Naive thymus-derived CD4-positive, alpha-beta T cell (primary cell): ENCODE results near the gene TAOK1. TPM values are rescaled to one million over a fixed set of nuclear protein-coding genes. Genes with fewer than 3 reads are reported as not detected.

ENCODE experiments used
- ATAC-seq: fragments of 150-1000 bp; cut with Tn5 transposase; 2 replicates; pipeline ENCODE4 v1.10.0; 2021; ENCODE audit warnings: mild to moderate bottlenecking, moderate library complexity
- CTCF ChIA-PET: fragments of 350-600 bp; sonication (Branson Sonifier 250); formaldehyde crosslinking; loops from one replicate; lab custom pipeline; 2021; ENCODE audit warnings: antibody characterized with exemption; lab: Charles Lee
- POLR2A ChIA-PET: fragments of 350-600 bp; sonication (Branson Sonifier 250); formaldehyde crosslinking; loops from one replicate; lab custom pipeline; 2021; ENCODE audit warnings: antibody characterized with exemption, inconsistent platforms; lab: Charles Lee
- DNase-seq, 9 donors: peaks; one replicate each; pipeline versions ENCODE4 v3.0.0 to v3.0.0-alpha.2; 2020 to 2022; ENCODE audit warnings: mixed read lengths in 1 of 9
- H3K27ac ChIP-seq: one replicate; pipeline ENCODE4 v1.7.0; 2013; ENCODE audit warnings: mild to moderate bottlenecking, low read depth, low read length, moderate library complexity
- H3K27me3 ChIP-seq, 2 donors: one replicate each; pipeline ENCODE4 v1.7.0; 2013; ENCODE audit warnings: low read length in 2 of 2, mild to moderate bottlenecking in 2 of 2, moderate library complexity in 2 of 2; ENCODE audit not compliant: control insufficient read depth in 2 of 2, insufficient read depth in 2 of 2
- H3K36me3 ChIP-seq, 3 experiments: 1 replicate in 2 of 3; 2 replicates in 1 of 3; pipeline ENCODE4 v1.7.0; 2013; ENCODE audit warnings: low read length in 3 of 3, mild to moderate bottlenecking in 3 of 3, moderate library complexity in 1 of 3; ENCODE audit not compliant: insufficient read depth in 3 of 3, control insufficient read depth in 2 of 3
- H3K4me1 ChIP-seq, 2 donors: one replicate each; pipeline ENCODE4 v1.7.0; 2013; ENCODE audit warnings: low read length in 2 of 2, mild to moderate bottlenecking in 2 of 2, moderate library complexity in 1 of 2; ENCODE audit not compliant: control insufficient read depth in 2 of 2, insufficient read depth in 2 of 2
- H3K4me3 ChIP-seq: 2 replicates; pipeline ENCODE4 v1.7.0; 2013; ENCODE audit warnings: mild to moderate bottlenecking, low read length
- H3K9me3 ChIP-seq, 3 experiments: 1 replicate in 2 of 3; 2 replicates in 1 of 3; pipeline ENCODE4 v1.7.0; 2013; ENCODE audit warnings: low read length in 3 of 3; ENCODE audit not compliant: control insufficient read depth in 2 of 3
- H3K27ac Mint-ChIP-seq, 9 donors: one replicate each; pipeline ENCODE4 v1.8.0; 2020 to 2022; ENCODE audit warnings: mixed read lengths in 9 of 9, mild to moderate bottlenecking in 8 of 9, moderate library complexity in 5 of 9, inconsistent platforms in 2 of 9
- H3K27me3 Mint-ChIP-seq, 5 donors: one replicate each; pipeline ENCODE4 v1.8.0; 2021 to 2022; ENCODE audit warnings: mixed read lengths in 5 of 5, mild to moderate bottlenecking in 1 of 5
- H3K36me3 Mint-ChIP-seq, 5 donors: one replicate each; pipeline ENCODE4 v1.8.0; 2020 to 2022; ENCODE audit warnings: mixed read lengths in 5 of 5, mild to moderate bottlenecking in 3 of 5, inconsistent platforms in 1 of 5
- H3K4me1 Mint-ChIP-seq, 7 donors: one replicate each; pipeline ENCODE4 v1.8.0; 2020 to 2022; ENCODE audit warnings: mixed read lengths in 7 of 7, mild to moderate bottlenecking in 3 of 7, inconsistent platforms in 1 of 7
- H3K4me3 Mint-ChIP-seq, 10 donors: one replicate each; pipeline ENCODE4 v1.8.0; 2020 to 2022; ENCODE audit warnings: mild to moderate bottlenecking in 10 of 10, mixed read lengths in 10 of 10, moderate library complexity in 6 of 10, inconsistent platforms in 2 of 10
- H3K9me3 Mint-ChIP-seq, 11 donors: one replicate each; pipeline ENCODE4 v1.8.0; 2020 to 2022; ENCODE audit warnings: mixed read lengths in 11 of 11, mild to moderate bottlenecking in 4 of 11, inconsistent platforms in 1 of 11, moderate library complexity in 1 of 11
- intact Hi-C, 2 donors: fragments of 100-400 bp; cut with micrococcal nuclease; formaldehyde crosslinking; loops; one replicate each; pipeline ENCODE4 v1.15.1; 2023
- polyA plus RNA-seq, 2 donors: library from polyadenylated mRNA; unstranded; fragments of 300-500 nt; fragmentation: Illumina TruSeq; gene quantifications; one replicate each; pipeline ENCODE4 v1.2.3, GENCODE V29; 2021
- total RNA-seq, 6 experiments: library from RNA in 5 of 6; stranded (reverse) in 5 of 6; gene quantifications; 1 replicate in 5 of 6; 2 replicates in 1 of 6; pipeline ENCODE4 v1.2.3 and lab custom pipeline; 2021 to 2026

TAOK1 gene
- total and polyA plus RNA-seq, 7 experiments from 2014 or later, result 2.2 to 70.1 (median 63.9) TPM

GRCh38 chr17:29420128-29420527, 30.0 kb downstream of the TAOK1 start:
- no peak overlapping the region for H3K27ac ChIP-seq
- no peaks in the 10 kb centered on the region for H3K9me3 Mint-ChIP-seq
- peaks cover 4 to 32% (median 15%) of the 10 kb centered on the region in 7 donors for H3K4me1 Mint-ChIP-seq
- no peaks in the 10 kb centered on the region for H3K27me3 Mint-ChIP-seq
- POLR2A ChIA-PET, result interaction anchor here (0.6 kb wide), 1 partner anchor 164 kb away, joined by 3 read pairs; no protein-coding TSS in a partner anchor
- peaks cover 0 to 17% (median 5%) of the 10 kb centered on the region in 5 donors for H3K36me3 Mint-ChIP-seq
- peaks cover 0 to 9% (median 0%) of the 10 kb centered on the region in 3 experiments for H3K36me3 ChIP-seq
- no peaks in the 10 kb centered on the region for H3K27me3 ChIP-seq
- no peak overlapping the region for H3K4me3 Mint-ChIP-seq
- no peak overlapping the region for H3K27ac Mint-ChIP-seq
- no peak for DNase-seq
- intact Hi-C loops, result no loop called here
- no peaks in the 10 kb centered on the region for H3K9me3 ChIP-seq
- CTCF ChIA-PET, result interaction anchor here (0.6 kb wide), 1 partner anchor 27 kb away, joined by 4 read pairs; no protein-coding TSS in a partner anchor
- no peak overlapping the region for H3K4me3 ChIP-seq
- no peaks in the 10 kb centered on the region for H3K4me1 ChIP-seq
- ATAC-seq, result no peak

- no peak overlapping the region for H3K4me3 ChIP-seq
- Mint-ChIP-seq H3K36me3 (peaks cover 0 to 26% (median 10%) of the 10 kb centered on the region in 5 donors), H3K27me3 (no peaks in the 10 kb centered on the region), H3K4me3 (no peak overlapping the region), H3K9me3 (no peaks in the 10 kb centered on the region), H3K27ac (no peak overlapping the region), H3K4me1 (peaks cover 17 to 65% (median 52%) of the 10 kb centered on the region in 7 donors)
- no peak for ATAC-seq
- no peaks in the 10 kb centered on the region for H3K36me3 ChIP-seq
- H3K9me3 ChIP-seq, result no peaks in the 10 kb centered on the region
- POLR2A ChIA-PET, result no interaction called here
- intact Hi-C loops, result no loop called here
- H3K27me3 ChIP-seq, result no peaks in the 10 kb centered on the region
- DNase-seq, result no peak
- H3K27ac ChIP-seq, result no peak overlapping the region
- CTCF ChIA-PET, result no interaction called here
- peaks cover 0 to 3% of the 10 kb centered on the region in 2 donors for H3K4me1 ChIP-seq
These were observed 40.1 kb downstream of the TAOK1 start for GRCh38 chr17:29430275-29430674.

GRCh38 chr17:29433541-29433940, 43.4 kb downstream of the TAOK1 start:
- intact Hi-C loops, result no loop called here
- Histone ChIP-seq H3K9me3 (no peaks in the 10 kb centered on the region), H3K27me3 (no peaks in the 10 kb centered on the region), H3K4me3 (no peak overlapping the region), H3K27ac (no peak overlapping the region), H3K36me3 (no peaks in the 10 kb centered on the region), H3K4me1 (peaks cover 0 to 3% of the 10 kb centered on the region in 2 donors)
- H3K4me1 Mint-ChIP-seq, result peaks cover 8 to 42% (median 34%) of the 10 kb centered on the region in 7 donors
- DNase-seq (no peak), ATAC-seq (no peak)
- peak overlapping the region in 3 of 9 donors; percentile 39 to 56 (median 49) for H3K27ac Mint-ChIP-seq
- peaks cover 0 to 14% (median 4%) of the 10 kb centered on the region in 5 donors for H3K36me3 Mint-ChIP-seq
- ChIA-PET POLR2A (no interaction called here), CTCF (interaction anchor here (0.6 kb wide), 1 partner anchor 75 kb away, joined by 4 read pairs; no protein-coding TSS in a partner anchor)
- H3K4me3 Mint-ChIP-seq, result peak overlapping the region in 1 of 10 donors; percentile 26
- H3K9me3 Mint-ChIP-seq, result no peaks in the 10 kb centered on the region
- no peaks in the 10 kb centered on the region for H3K27me3 Mint-ChIP-seq

- no peaks in the 10 kb centered on the region for H3K9me3 Mint-ChIP-seq
- H3K27me3 ChIP-seq, result no peaks in the 10 kb centered on the region
- H3K4me1 Mint-ChIP-seq, result peaks cover 8 to 41% (median 32%) of the 10 kb centered on the region in 7 donors
- H3K27ac Mint-ChIP-seq, result peak overlapping the region in 1 of 9 donors; percentile 56
- no peaks in the 10 kb centered on the region for H3K36me3 ChIP-seq
- ChIA-PET POLR2A (no interaction called here), CTCF (no interaction called here)
- no peak for ATAC-seq
- DNase-seq, result no peak
- no peak overlapping the region for H3K4me3 Mint-ChIP-seq
- intact Hi-C loops, result no loop called here
- H3K27me3 Mint-ChIP-seq, result no peaks in the 10 kb centered on the region
- peaks cover 0 to 14% (median 5%) of the 10 kb centered on the region in 5 donors for H3K36me3 Mint-ChIP-seq
- no peak overlapping the region for H3K27ac ChIP-seq
- no peaks in the 10 kb centered on the region for H3K9me3 ChIP-seq
- H3K4me3 ChIP-seq, result no peak overlapping the region
- peaks cover 0 to 3% of the 10 kb centered on the region in 2 donors for H3K4me1 ChIP-seq
These were observed 44.4 kb downstream of the TAOK1 start for GRCh38 chr17:29434550-29434949.

GRCh38 chr17:29442451-29442850, 52.3 kb downstream of the TAOK1 start:
- Histone ChIP-seq H3K36me3 (no peaks in the 10 kb centered on the region), H3K4me1 (peaks cover 0 to 10% of the 10 kb centered on the region in 2 donors), H3K9me3 (no peaks in the 10 kb centered on the region), H3K27me3 (no peaks in the 10 kb centered on the region), H3K27ac (no peak overlapping the region), H3K4me3 (no peak overlapping the region)
- DNase-seq (no peak), ATAC-seq (no peak)
- CTCF ChIA-PET, result no interaction called here
- peak overlapping the region in 6 of 9 donors; percentile 1 to 78 (median 32) for H3K27ac Mint-ChIP-seq
- intact Hi-C loops, result no loop called here
- H3K4me3 Mint-ChIP-seq, result no peak overlapping the region
- H3K27me3 Mint-ChIP-seq, result no peaks in the 10 kb centered on the region
- H3K4me1 Mint-ChIP-seq, result peaks cover 20 to 72% (median 68%) of the 10 kb centered on the region in 7 donors
- peaks cover 3 to 22% (median 10%) of the 10 kb centered on the region in 5 donors for H3K36me3 Mint-ChIP-seq
- POLR2A ChIA-PET, result no interaction called here
- no peaks in the 10 kb centered on the region for H3K9me3 Mint-ChIP-seq

- DNase-seq, result no peak
- CTCF ChIA-PET, result no interaction called here
- no peaks in the 10 kb centered on the region for H3K9me3 Mint-ChIP-seq
- POLR2A ChIA-PET, result no interaction called here
- Histone ChIP-seq H3K9me3 (no peaks in the 10 kb centered on the region), H3K36me3 (no peaks in the 10 kb centered on the region), H3K27me3 (no peaks in the 10 kb centered on the region), H3K4me3 (no peak overlapping the region), H3K27ac (no peak overlapping the region), H3K4me1 (peaks cover 0 to 13% of the 10 kb centered on the region in 2 donors)
- no peaks in the 10 kb centered on the region for H3K27me3 Mint-ChIP-seq
- H3K27ac Mint-ChIP-seq, result peak overlapping the region in 5 of 9 donors; percentile 1 to 78 (median 33)
- intact Hi-C loops, result no loop called here
- peaks cover 3 to 22% (median 10%) of the 10 kb centered on the region in 5 donors for H3K36me3 Mint-ChIP-seq
- no peak for ATAC-seq
- peaks cover 24 to 78% (median 74%) of the 10 kb centered on the region in 7 donors for H3K4me1 Mint-ChIP-seq
- H3K4me3 Mint-ChIP-seq, result no peak overlapping the region
These were observed 53.0 kb downstream of the TAOK1 start for GRCh38 chr17:29443041-29443739.
